GM10266 (cell line): ENCODE measurements around the gene RAB3C.

Experiments
- DNase-seq: peaks from one replicate; pipeline ENCODE4 v3.0.0; 2012; ENCODE audit errors: extremely low spot score
- CTCF ChIP-seq: IDR thresholded peaks from 2 replicates; pipeline ENCODE4 v1.5.1; 2012; ENCODE audit warnings: mild to moderate bottlenecking, low read depth; ENCODE audit not compliant: control insufficient read depth, insufficient read depth; ENCODE audit errors: missing control alignments

RAB3C gene

GRCh38 chr5:58852566-58852965 is 269.7 kb downstream of the RAB3C start:
- DNase-seq: no peak
- no peak for TF ChIP-seq CTCF

GRCh38 chr5:58854441-58854840 is 271.6 kb downstream of the RAB3C start:
- DNase-seq: no peak
- no peak for TF ChIP-seq CTCF

- no peak for DNase-seq
- no peak for TF ChIP-seq CTCF
Measured at GRCh38 chr5:58855851-58856739, 273.2 kb downstream of the RAB3C start.

GRCh38 chr5:58857609-58858008 is 274.7 kb downstream of the RAB3C start:
- DNase-seq: no peak
- TF ChIP-seq CTCF: no peak

GRCh38 chr5:58860680-58861079 is 277.8 kb downstream of the RAB3C start:
- no peak for TF ChIP-seq CTCF
- DNase-seq: no peak

- TF ChIP-seq CTCF: no peak
- DNase-seq: no peak
Measured at GRCh38 chr5:58868931-58869330, 286.1 kb downstream of the RAB3C start.

GRCh38 chr5:58871648-58872242 is 288.9 kb downstream of the RAB3C start:
- DNase-seq: peak; percentile 14
- TF ChIP-seq CTCF: peak; percentile 54
